Stimulated activated CD8-positive, alpha-beta memory T cell treated with anti-CD3 and anti-CD28 coated beads, Interleukin-12 subunit alpha, Interleukin-12 subunit beta, amount 100 ng/mL, for 24 hours (primary cell): ENCODE results near the gene UCK2.

Source experiments
- DNase-seq: peaks from one replicate; pipeline ENCODE4 v3.0.0-alpha.2; 2020; ENCODE audit errors: extremely low read depth

The UCK2 gene

GRCh38 chr1:165900576-165901380 lies 73.4 kb downstream of the UCK2 start:
- DNase-seq = no peak

GRCh38 chr1:165902565-165902964 lies 75.2 kb downstream of the UCK2 start:
- DNase-seq = no peak

- no peak for DNase-seq
These were observed 76.3 kb downstream of the UCK2 start for GRCh38 chr1:165903672-165904071.

- no peak for DNase-seq
These were observed 77.5 kb downstream of the UCK2 start for GRCh38 chr1:165904948-165905347.

- DNase-seq = no peak
These were observed 78.4 kb downstream of the UCK2 start for GRCh38 chr1:165905853-165906252.

- DNase-seq = no peak
These were observed 79.9 kb downstream of the UCK2 start for GRCh38 chr1:165907256-165907857.

GRCh38 chr1:165910764-165911421 lies 83.5 kb downstream of the UCK2 start:
- DNase-seq = no peak

GRCh38 chr1:165911609-165912281 lies 84.3 kb downstream of the UCK2 start:
- DNase-seq = no peak

- DNase-seq = no peak
These were observed 85.2 kb downstream of the UCK2 start for GRCh38 chr1:165912638-165913037.

- DNase-seq = no peak
These were observed 86.9 kb downstream of the UCK2 start for GRCh38 chr1:165914136-165914798.

GRCh38 chr1:165915480-165915879 lies 88.1 kb downstream of the UCK2 start:
- DNase-seq = no peak

- no peak for DNase-seq
These were observed 88.5 kb downstream of the UCK2 start for GRCh38 chr1:165915932-165916348.

GRCh38 chr1:165917166-165917565 lies 89.8 kb downstream of the UCK2 start:
- DNase-seq = no peak

- DNase-seq = no peak
These were observed 96.7 kb downstream of the UCK2 start for GRCh38 chr1:165924117-165924516.

GRCh38 chr1:165925498-165926079 lies 98.2 kb downstream of the UCK2 start:
- no peak for DNase-seq

- DNase-seq = no peak
These were observed 99.8 kb downstream of the UCK2 start for GRCh38 chr1:165927169-165927568.

GRCh38 chr1:165928075-165928731 lies 100.8 kb downstream of the UCK2 start:
- no peak for DNase-seq

GRCh38 chr1:165930961-165931360 lies 103.5 kb downstream of the UCK2 start:
- DNase-seq = no peak

GRCh38 chr1:165933446-165934170 lies 106.2 kb downstream of the UCK2 start:
- no peak for DNase-seq

- no peak for DNase-seq
These were observed 109.1 kb downstream of the UCK2 start for GRCh38 chr1:165936542-165936941.
